Breast epithelium (tissue), 3 donors: ENCODE data around the gene SSTR5.

ENCODE experiments used
- CTCF ChIP-seq, 3 donors: fragments of 450-650 bp; IDR thresholded peaks; one replicate each; pipeline ENCODE4 v1.5.1; 2016 to 2017; ENCODE audit warnings: antibody characterized with exemption in 3 of 3, mild to moderate bottlenecking in 3 of 3, moderate library complexity in 3 of 3
- POLR2A ChIP-seq: fragments of 450-650 bp; IDR thresholded peaks from one replicate; pipeline ENCODE4 v1.6.1; 2016; ENCODE audit warnings: antibody characterized with exemption, mild to moderate bottlenecking, moderate library complexity

GRCh38 chr16:1063728-1064127 lies 8.8 kb upstream of the SSTR5 start:
- TF ChIP-seq CTCF (IDR thresholded peaks at IDR 0.05) (no peak), POLR2A (no peak)
